Heart right ventricle (tissue), 16 donors: ENCODE data around the gene CLPTM1L. TPM values are rescaled to one million over a fixed set of nuclear protein-coding genes. Genes with fewer than 3 reads are reported as not detected.

Source experiments
- ATAC-seq, 8 donors: fragments of 200-7000 bp; cut with Tn5 transposase; one replicate each; pipeline ENCODE4 v1.9.1; 2020; ENCODE audit warnings: mild to moderate bottlenecking in 8 of 8, moderate library complexity in 8 of 8, moderate number of reproducible peaks in 1 of 8
- DNase-seq, 2 donors: peaks; one replicate each; pipeline ENCODE4 v3.0.0-alpha.2; 2020
- H3K27ac ChIP-seq, 10 donors: fragments of 200-600 bp; sonication (generic) in 2 of 10; one replicate each; pipeline versions ENCODE4 v1.5.0 to v1.8.0; 2020 to 2022; ENCODE audit warnings: mild to moderate bottlenecking in 3 of 10
- H3K27me3 ChIP-seq, 7 donors: fragments of 200-600 bp; one replicate each; pipeline ENCODE4 v1.8.0; 2021 to 2022; ENCODE audit warnings: mild to moderate bottlenecking in 2 of 7
- H3K36me3 ChIP-seq, 9 donors: fragments of 200-600 bp; sonication (generic) in 1 of 9; one replicate each; pipeline versions ENCODE4 v1.5.0 to v1.8.0; 2020 to 2022; ENCODE audit warnings: mild to moderate bottlenecking in 2 of 9
- H3K4me1 ChIP-seq, 9 donors: fragments of 200-600 bp; sonication (generic) in 1 of 9; one replicate each; pipeline versions ENCODE4 v1.5.0 to v1.8.0; 2020 to 2022; ENCODE audit warnings: mild to moderate bottlenecking in 4 of 9
- H3K4me3 ChIP-seq, 10 donors: fragments of 200-600 bp; sonication (generic) in 2 of 10; one replicate each; pipeline versions ENCODE4 v1.5.0 to v1.8.0; 2020 to 2022; ENCODE audit warnings: mild to moderate bottlenecking in 7 of 10, moderate library complexity in 2 of 10
- H3K9me3 ChIP-seq, 11 donors: fragments of 200-600 bp in 10 of 11; sonication (generic) in 2 of 11; one replicate each; pipeline versions ENCODE4 v1.5.0 to v1.8.0; 2013 to 2022; ENCODE audit warnings: mild to moderate bottlenecking in 2 of 11, control low read depth in 1 of 11, moderate library complexity in 1 of 11
- CTCF ChIP-seq, 9 donors: fragments of 200-600 bp; sonication (generic) in 2 of 9; IDR thresholded peaks; one replicate each; pipeline versions ENCODE4 v1.5.0 to v1.8.0; 2021 to 2022; ENCODE audit warnings: antibody characterized with exemption in 9 of 9, mild to moderate bottlenecking in 5 of 9, moderate library complexity in 1 of 9
- WGBS, 2 donors: extraction: QIAGEN DNeasy Blood & Tissue Kit; methylation state at CpG; one replicate each; pipeline ENCODE4 v1.1.7; 2013; ENCODE audit warnings: inconsistent platforms in 1 of 2; 5-methylcytosine and 5-hydroxymethylcytosine counted together
- intact Hi-C, 10 donors: fragments of 100-400 bp; cut with DNase I; formaldehyde crosslinking; loops; one replicate each; pipeline versions ENCODE4 v1.11.1 to v1.14.2; 2022
- polyA plus RNA-seq, 2 donors: library from polyadenylated mRNA; stranded (reverse); fragments of 200-250 nt; gene quantifications; one replicate each; pipeline ENCODE4 v1.2.3, GENCODE V29; 2013
- total RNA-seq, 10 donors: library from RNA; stranded (reverse); fragmentation: NEBNext Ultra II Directional in 3 of 10; extraction: Animal tissue kit (Norgen Biotek cat#: 25700) in 3 of 10; gene quantifications; one replicate each; pipeline versions ENCODE4 v1.2.1 to v1.2.4, GENCODE V29; 2021 to 2023
- donor health status: Arrhythmogenic right ventricular cardiomyopathy.
- donor health status: ischemic (EF 13 %, LVEDD 7.1; RV severe dilation, severe dysfunction).
- donor health status: healthy with polysubstance abuse.
- donor health status: DM: no; HTN: yes; CAD: no.
- donor health status: DM: no; HTN: no; CAD: no.
- donor health status: ischemic (EF 25% LVEDD 6.9; RV normal size, moderate dysfunction).
- donor health status: ischemic (EF 25% LVEDD 5.7; RV mildly dilated, moderate dysfunction).
- donor health status: healthy.
- donor health status: DM: yes; HTN: yes; CAD: no.
- donor health status: Ischemic cardiomyopathy.
- donor health status: ischemic (EF 35%, LVEDD 5.7; RV mildly dilated, moderate dysfunction).
- donor health status: nonischemic (EF 11% LVEDD 7.7; RV severe dilation, severe dysfunction).
- donor health status: DM: yes; HTN: yes; CAD: no.
- donor health status: PGD.
- donor health status: ischemic (EF 29% LVEDD 5.4; RV normal size, mild dysfunction).
- donor health status: nonischemic (EF 23%, LVEDD 6.1; RV moderate dilation, normal function).

Gene CLPTM1L
- total and polyA plus RNA-seq, 12 donors = 21.5 to 78.0 (median 32.5) TPM

DNA sequence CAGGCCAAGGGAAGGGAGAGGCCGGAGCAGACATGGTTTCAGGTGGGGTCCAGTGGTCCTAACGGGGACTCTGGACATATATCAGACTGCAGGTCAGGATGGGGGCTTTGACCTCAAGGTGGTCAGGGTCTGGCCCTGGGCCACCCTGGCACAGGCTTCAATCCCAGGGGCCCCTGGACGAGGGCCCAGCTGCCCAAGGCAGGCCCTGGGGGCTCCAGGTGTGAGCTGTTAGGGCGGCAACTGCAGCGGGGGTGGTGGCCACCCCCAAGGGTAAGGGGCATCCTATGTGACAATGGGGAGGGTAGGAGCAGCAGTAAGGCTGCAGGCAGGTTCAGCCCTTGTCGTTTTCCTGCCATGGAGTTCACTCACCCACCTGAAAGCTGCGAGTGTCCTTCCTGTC is 45.4 kb upstream of the CLPTM1L start:
- H3K4me1 ChIP-seq = peaks cover 0 to 15% (median 12%) of the 10 kb centered on the region in 9 donors
- intact Hi-C loops = no loop called here
- TF ChIP-seq CTCF (IDR thresholded peaks at IDR 0.05) = no peak
- H3K27me3 ChIP-seq = peaks cover 0 to 52% (median 38%) of the 10 kb centered on the region in 7 donors
- no peak overlapping the region for H3K27ac ChIP-seq
- no peaks in the 10 kb centered on the region for H3K36me3 ChIP-seq
- ATAC-seq (no peak), DNase-seq (no peak)
- 76 to 78% methylated on average over 7 of the region's 7 CpGs for WGBS, 2 donors
- no peak overlapping the region for H3K4me3 ChIP-seq
- no peaks in the 10 kb centered on the region for H3K9me3 ChIP-seq

GRCh38 chr5:1388383-1388967 is 43.6 kb upstream of the CLPTM1L start:
- Histone ChIP-seq H3K4me1 (peaks cover 0 to 19% (median 13%) of the 10 kb centered on the region in 9 donors), H3K4me3 (no peak overlapping the region), H3K27ac (no peak overlapping the region), H3K9me3 (no peaks in the 10 kb centered on the region), H3K36me3 (no peaks in the 10 kb centered on the region), H3K27me3 (peaks cover 0 to 47% (median 30%) of the 10 kb centered on the region in 7 donors)
- DNase-seq = no peak
- no peak for ATAC-seq
- 86 to 92% methylated on average over 4 of the region's 4 CpGs for WGBS, 2 donors
- intact Hi-C loops = loop anchor here in 3 of 10 donors (10.0 kb wide), 1 partner anchor 256 kb away; no protein-coding TSS in a partner anchor
- no peak for TF ChIP-seq CTCF (IDR thresholded peaks at IDR 0.05)

- Histone ChIP-seq H3K4me1 (peaks cover 0 to 19% (median 13%) of the 10 kb centered on the region in 9 donors), H3K27ac (no peak overlapping the region), H3K9me3 (no peaks in the 10 kb centered on the region), H3K27me3 (peaks cover 0 to 45% (median 30%) of the 10 kb centered on the region in 7 donors), H3K4me3 (no peak overlapping the region), H3K36me3 (no peaks in the 10 kb centered on the region)
- intact Hi-C loops = loop anchor here in 3 of 10 donors (10.0 kb wide), 1 partner anchor 257 kb away; no protein-coding TSS in a partner anchor
- no peak for TF ChIP-seq CTCF (IDR thresholded peaks at IDR 0.05)
- WGBS, 2 donors = 93% methylated on average over 5 of the region's 5 CpGs
- ATAC-seq = no peak
- no peak for DNase-seq
Measured at GRCh38 chr5:1387876-1388275, 43.0 kb upstream of the CLPTM1L start.

GRCh38 chr5:1387059-1387755 is 42.3 kb upstream of the CLPTM1L start:
- ATAC-seq (no peak), DNase-seq (no peak)
- 69 to 73% methylated on average over 11 of the region's 11 CpGs for WGBS, 2 donors
- no peak for TF ChIP-seq CTCF (IDR thresholded peaks at IDR 0.05)
- intact Hi-C loops = loop anchor here in 3 of 10 donors (10.0 kb wide), 1 partner anchor 258 kb away; no protein-coding TSS in a partner anchor
- Histone ChIP-seq H3K27me3 (peaks cover 0 to 43% (median 32%) of the 10 kb centered on the region in 7 donors), H3K4me3 (no peak overlapping the region), H3K9me3 (no peaks in the 10 kb centered on the region), H3K4me1 (peaks cover 0 to 19% (median 13%) of the 10 kb centered on the region in 9 donors), H3K36me3 (no peaks in the 10 kb centered on the region), H3K27ac (peak overlapping the region in 1 of 10 donors; percentile 95)
